Measurements from ENCODE around the gene NFATC2. TPM values are rescaled to one million over a fixed set of nuclear protein-coding genes. Genes with fewer than 3 reads are reported as not detected.

Gene NFATC2
- total and polyA plus RNA-seq, 2 of the 4 experiments (the other 2 are of a cell fraction) = 0.18 to 0.38 TPM

GRCh38 chr20:51372176-51372803 lies 170.2 kb downstream of the NFATC2 start:
- DNase-seq (peak; percentile 74), ATAC-seq (ENCODE audit: low read depth) (peak; percentile 98)
- H4K91ac ChIP-seq (ENCODE audit: insufficient read depth, low read depth, low read length) = peak overlapping the region; percentile 72; the same call in 1 of the 2 replicates
- 41% methylated on average over 2 of the region's 13 CpGs; no CpG with 5 or more reads in 1 of the 2 experiments for WGBS, 2 experiments (ENCODE audit: extremely low coverage in 2 of 2, insufficient read length in 1 of 2)
- no TSS peak for BruUV-seq (replicated peaks)
- intact Hi-C loops (cut with micrococcal nuclease) = loop anchor here (1.0 to 5.0 kb wide), 4 partner anchors 223 to 711 kb away; no protein-coding TSS in a partner anchor
- H2AK9ac ChIP-seq (replicated peaks; ENCODE audit: low read depth, low read length, poor library complexity) = no peak overlapping the region
- ChIA-PET POLR2A (ENCODE audit: unreplicated experiment) (no interaction called here), CTCF (interaction anchor here (0.6 to 1.4 kb wide), 5 partner anchors 114 to 711 kb away, joined by 3 to 6 read pairs (median 3); no protein-coding TSS in a partner anchor)
- H3K36me3 ChIP-seq (ENCODE audit: control insufficient read depth, insufficient read depth, low read length) = no peaks in the 10 kb centered on the region
- no peak overlapping the region for H2BK5ac ChIP-seq (ENCODE audit: low read depth, low read length, poor library complexity, severe bottlenecking)
- peaks cover 0 to 28% of the 10 kb centered on the region in 2 experiments; a peak in 2 of 4 replicates for H3K79me1 ChIP-seq (ENCODE audit: low read depth in 1 of 2, low read length in 2 of 2)
- peak overlapping the region in 1 of 2 experiments; percentile 53; a peak in 1 of 4 replicates for H4K8ac ChIP-seq (ENCODE audit: low read depth in 2 of 2, low read length in 2 of 2)
- dilution Hi-C loops (cut with HindIII; ENCODE audit: low sequenced_read_pairs, unreplicated experiment) = no loop called here
- peaks cover 21% of the 10 kb centered on the region for H3K9me1 ChIP-seq (ENCODE audit: insufficient read depth, low read length)
- peak overlapping the region; percentile 73; the same call in 1 of the 2 replicates for H2BK20ac ChIP-seq (ENCODE audit: low read depth, low read length)
- peak overlapping the region; percentile 88; the same call in 1 of the 2 replicates for H2AK5ac ChIP-seq (ENCODE audit: low read depth, low read length)
- H3K4me2 ChIP-seq (ENCODE audit: low read depth, low read length) = no peak overlapping the region
- no peak overlapping the region for H3K4me3 ChIP-seq (ENCODE audit: insufficient read depth, low read depth, low read length)
- H3K18ac ChIP-seq (ENCODE audit: low read depth, low read length) = no peak overlapping the region
- no peak overlapping the region for H3K14ac ChIP-seq (replicated peaks; ENCODE audit: low read depth, low read length)
- H2BK15ac ChIP-seq (ENCODE audit: low read depth, low read length) = peak overlapping the region; percentile 24; the same call in 2 of the 3 replicates
- no peak overlapping the region for H4K5ac ChIP-seq (ENCODE audit: low read depth, low read length)
- H3K4ac ChIP-seq (ENCODE audit: low read depth, low read length) = peak overlapping the region; percentile 71
- no peak overlapping the region for H3K9ac ChIP-seq (ENCODE audit: low read depth, low read length)
- H2AFZ ChIP-seq (replicated peaks; ENCODE audit: low read length, poor library complexity) = peak overlapping the region; percentile 57
- H3K56ac ChIP-seq (ENCODE audit: extremely low read depth, insufficient read depth, low read length) = no peak overlapping the region
- peak overlapping the region; percentile 84 for H2BK120ac ChIP-seq (ENCODE audit: low read depth, low read length)
- TF ChIP-seq ELK1 (IDR thresholded peaks at IDR 0.05; ENCODE audit: borderline replicate concordance, low read depth, low read length) = no peak
- no peak for TF ChIP-seq CEBPB (IDR thresholded peaks at IDR 0.05; ENCODE audit: low read depth, low read length)
- TF ChIP-seq CTCF (conservative IDR thresholded peaks at IDR 0.05; ENCODE audit: low read depth, low read length) = peak; percentile 94
- peak; percentile 48 for TF ChIP-seq POLR2A (IDR thresholded peaks at IDR 0.05; ENCODE audit: low read depth, low read length)
- TF ChIP-seq CHD1 (IDR thresholded peaks at IDR 0.05; ENCODE audit: low read depth, low read length) = no peak
- TF ChIP-seq MXI1 (IDR thresholded peaks at IDR 0.05; ENCODE audit: borderline replicate concordance, low read depth, low read length) = no peak
- peak; percentile 97 for TF ChIP-seq RAD21 (IDR thresholded peaks at IDR 0.05; ENCODE audit: low read length)
- TF ChIP-seq MAFK (IDR thresholded peaks at IDR 0.05; ENCODE audit: low read depth, low read length) = no peak
- peak; percentile 96 for TF ChIP-seq SMC3 (IDR thresholded peaks at IDR 0.05; ENCODE audit: low read depth, low read length)
- no peak for TF ChIP-seq RFX5 (IDR thresholded peaks at IDR 0.05; ENCODE audit: low read depth, low read length)
- peak; percentile 55; the same call in 1 of the 2 replicates for TF ChIP-seq MAZ (IDR thresholded peaks at IDR 0.05; ENCODE audit: borderline replicate concordance, low read depth, low read length)
- in situ Hi-C loops (cut with MboI; ENCODE audit: low sequenced_read_pairs) = loop anchor here (5.0 kb wide), 3 partner anchors 220 to 710 kb away; no protein-coding TSS in a partner anchor
- H3K27me3 ChIP-seq (ENCODE audit: control insufficient read depth, insufficient read depth, low read length) = no peaks in the 10 kb centered on the region
- no peaks in the 10 kb centered on the region for H3K9me3 ChIP-seq (ENCODE audit: control insufficient read depth, insufficient read depth, low read length)
- H3K4me1 ChIP-seq (ENCODE audit: control insufficient read depth, insufficient read depth, low read length) = peaks cover 7% of the 10 kb centered on the region
- H3K23ac ChIP-seq (ENCODE audit: low read depth, low read length) = no peak overlapping the region
- H3K27ac ChIP-seq (ENCODE audit: insufficient read depth, low read length) = no peak overlapping the region; the same call in 1 of the 2 replicates
- no peaks in the 10 kb centered on the region for H4K20me1 ChIP-seq (ENCODE audit: insufficient read depth, low read length)

All from IMR-90 (cell line).